Hepatocyte (in vitro differentiated cells): ENCODE measurements around the gene SPDYA. TPM values are rescaled to one million over a fixed set of nuclear protein-coding genes. Genes with fewer than 3 reads are reported as not detected.

Source experiments
- DNase-seq: peaks from one replicate; pipeline ENCODE4 v3.0.0-alpha.2; 2016; ENCODE audit warnings: low spot score
- H2AFZ ChIP-seq: fragments of 200-600 bp; sonication (generic); 2 replicates; pipeline ENCODE4 v1.6.0; 2016; ENCODE audit warnings: antibody characterized with exemption, mild to moderate bottlenecking
- H3K27ac ChIP-seq: fragments of 200-600 bp; sonication (generic); 2 replicates; pipeline ENCODE4 v1.5.1; 2016; ENCODE audit warnings: mild to moderate bottlenecking
- H3K27me3 ChIP-seq: fragments of 200-600 bp; sonication (generic); 2 replicates; pipeline ENCODE4 v1.6.1; 2016
- H3K36me3 ChIP-seq: fragments of 200-600 bp; sonication (generic); replicated peaks from 2 replicates; pipeline ENCODE4 v1.5.1; 2016; ENCODE audit warnings: low read depth; ENCODE audit not compliant: insufficient read depth
- H3K4me1 ChIP-seq: fragments of 200-600 bp; sonication (generic); 2 replicates; pipeline ENCODE4 v1.5.1; 2016; ENCODE audit warnings: mild to moderate bottlenecking, moderate library complexity; ENCODE audit not compliant: insufficient read depth
- H3K4me2 ChIP-seq: fragments of 200-600 bp; sonication (generic); 2 replicates; pipeline ENCODE4 v1.6.0; 2016
- H3K4me3 ChIP-seq: fragments of 200-600 bp; sonication (generic); 2 replicates; pipeline ENCODE4 v1.5.1; 2016; ENCODE audit warnings: mild to moderate bottlenecking
- H3K79me2 ChIP-seq: fragments of 200-600 bp; sonication (generic); 2 replicates; pipeline ENCODE4 v1.6.0; 2017; ENCODE audit warnings: mild to moderate bottlenecking
- H3K9me2 ChIP-seq: fragments of 200-600 bp; sonication (generic); replicated peaks from 2 replicates; pipeline ENCODE4 v1.6.0; 2017; ENCODE audit warnings: mild to moderate bottlenecking; ENCODE audit not compliant: insufficient read depth
- H3K9me3 ChIP-seq: fragments of 200-600 bp; sonication (generic); 2 replicates; pipeline ENCODE4 v1.5.1; 2016; ENCODE audit warnings: low read depth, mild to moderate bottlenecking
- H4K20me1 ChIP-seq: fragments of 200-600 bp; sonication (generic); 2 replicates; pipeline ENCODE4 v1.6.0; 2016; ENCODE audit warnings: mild to moderate bottlenecking; ENCODE audit not compliant: insufficient read depth, poor library complexity, severe bottlenecking
- CTCF ChIP-seq: fragments of 200-600 bp; sonication (generic); IDR thresholded peaks from 2 replicates; pipeline ENCODE4 v1.5.1; 2016; ENCODE audit warnings: antibody characterized with exemption, mild to moderate bottlenecking; ENCODE audit not compliant: poor library complexity
- EZH2 ChIP-seq: fragments of 200-600 bp; sonication (generic); IDR thresholded peaks from 2 replicates; pipeline ENCODE4 v1.6.1; 2016; ENCODE audit warnings: antibody characterized with exemption, mild to moderate bottlenecking, borderline replicate concordance
- EZH2phosphoT487 ChIP-seq: fragments of 200-600 bp; sonication (generic); IDR thresholded peaks from one replicate; pipeline ENCODE4 v1.6.1; 2018; ENCODE audit warnings: antibody characterized with exemption, mild to moderate bottlenecking, low read depth, moderate library complexity; ENCODE audit not compliant: unreplicated experiment, severe bottlenecking
- WGBS: methylation state at CpG from one replicate; pipeline ENCODE4 v1.1.6; 2016; ENCODE audit warnings: low lambda C conversion rate; ENCODE audit errors: missing lambda C conversion rate; 5-methylcytosine and 5-hydroxymethylcytosine counted together
- polyA plus RNA-seq: library from polyadenylated mRNA; unstranded; fragments of >200 nt; fragmentation: Nextera tagmentation; extraction: Ambion mirVana; gene quantifications from 2 replicates; pipeline ENCODE4 v1.2.1, GENCODE V29; 2016
- total RNA-seq: library from RNA; depleted of rRNA; stranded (reverse); fragments of >200 nt; gene quantifications from 2 replicates; pipeline ENCODE4 v1.2.3, GENCODE V29; 2014

SPDYA gene
- total and polyA plus RNA-seq, 2 experiments from 2014 or later, result 1.3 to 1.7 TPM

DNA sequence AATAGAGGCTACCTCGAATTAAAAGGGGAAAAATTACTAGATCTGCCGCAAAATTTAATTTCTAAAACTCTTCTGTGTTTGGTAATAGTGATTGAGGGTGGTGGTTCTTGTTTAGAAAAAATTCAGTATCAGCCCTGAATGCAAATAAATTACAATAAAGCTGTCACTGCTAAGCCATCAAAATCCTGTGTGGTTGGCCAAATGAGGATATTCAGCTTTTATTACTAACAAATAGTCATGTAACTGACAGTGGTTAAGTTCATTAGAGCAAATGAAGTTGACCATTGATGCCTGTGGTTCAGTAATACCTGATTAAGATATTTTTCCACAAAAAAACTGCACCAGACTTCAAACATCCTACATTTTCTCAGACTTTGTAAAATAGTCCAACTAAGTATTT, 44.6 kb upstream of the SPDYA start:
- peaks cover 6% of the 10 kb centered on the region for H3K4me1 ChIP-seq
- no peak for DNase-seq
- WGBS, result 95% methylated on average over 2 of the region's 2 CpGs
- peaks cover 98% of the 10 kb centered on the region for H4K20me1 ChIP-seq
- no peak overlapping the region for H3K4me3 ChIP-seq
- no peaks in the 10 kb centered on the region for H3K36me3 ChIP-seq
- no peak overlapping the region for H2AFZ ChIP-seq
- peaks cover 4% of the 10 kb centered on the region for H3K9me3 ChIP-seq
- peaks cover 99% of the 10 kb centered on the region for H3K79me2 ChIP-seq
- no peak overlapping the region for H3K27ac ChIP-seq
- H3K4me2 ChIP-seq, result no peak overlapping the region
- no peaks in the 10 kb centered on the region for H3K9me2 ChIP-seq
- TF ChIP-seq EZH2phosphoT487, result no peak
- TF ChIP-seq CTCF, result no peak
- TF ChIP-seq EZH2, result no peak
- no peaks in the 10 kb centered on the region for H3K27me3 ChIP-seq

GRCh38 chr2:28767337-28767736, 43.3 kb upstream of the SPDYA start:
- no peak for DNase-seq
- Histone ChIP-seq H2AFZ (no peak overlapping the region), H3K4me1 (peaks cover 6% of the 10 kb centered on the region), H3K4me3 (no peak overlapping the region), H3K36me3 (no peaks in the 10 kb centered on the region), H3K79me2 (peaks cover 99% of the 10 kb centered on the region), H3K9me3 (peaks cover 4% of the 10 kb centered on the region), H3K27me3 (no peaks in the 10 kb centered on the region), H4K20me1 (peaks cover 98% of the 10 kb centered on the region), H3K9me2 (no peaks in the 10 kb centered on the region), H3K27ac (no peak overlapping the region), H3K4me2 (no peak overlapping the region)
- 89% methylated on average over 3 of the region's 3 CpGs for WGBS
- TF ChIP-seq EZH2phosphoT487, result no peak
- TF ChIP-seq CTCF, result no peak
- no peak for TF ChIP-seq EZH2

DNA sequence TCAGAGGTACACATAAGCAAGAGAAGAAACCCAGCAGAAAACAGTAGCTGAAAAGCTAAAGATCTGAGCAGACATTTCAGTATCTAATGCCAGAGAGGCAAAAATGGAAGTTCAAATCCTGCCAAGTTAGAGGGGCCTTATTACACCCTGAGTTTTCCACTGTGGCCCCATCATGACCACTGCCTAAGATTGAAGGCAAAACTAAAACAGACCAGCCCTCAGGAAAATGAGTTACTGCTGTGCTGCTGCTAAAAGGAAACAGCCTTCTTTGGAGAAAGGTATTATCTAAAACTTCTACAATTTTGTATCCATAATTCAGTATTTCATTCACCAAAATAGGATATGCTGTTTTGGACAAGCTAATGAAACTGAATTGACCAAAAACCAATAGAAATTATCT, 42.2 kb upstream of the SPDYA start:
- Histone ChIP-seq H3K4me1 (peaks cover 6% of the 10 kb centered on the region), H3K4me3 (no peak overlapping the region), H3K4me2 (no peak overlapping the region), H2AFZ (no peak overlapping the region), H3K27me3 (no peaks in the 10 kb centered on the region), H3K27ac (no peak overlapping the region), H3K9me2 (no peaks in the 10 kb centered on the region), H4K20me1 (peaks cover 98% of the 10 kb centered on the region), H3K36me3 (no peaks in the 10 kb centered on the region), H3K9me3 (peaks cover 4% of the 10 kb centered on the region), H3K79me2 (peaks cover 99% of the 10 kb centered on the region)
- no peak for DNase-seq
- TF ChIP-seq EZH2phosphoT487 (no peak), CTCF (no peak), EZH2 (no peak)

DNA sequence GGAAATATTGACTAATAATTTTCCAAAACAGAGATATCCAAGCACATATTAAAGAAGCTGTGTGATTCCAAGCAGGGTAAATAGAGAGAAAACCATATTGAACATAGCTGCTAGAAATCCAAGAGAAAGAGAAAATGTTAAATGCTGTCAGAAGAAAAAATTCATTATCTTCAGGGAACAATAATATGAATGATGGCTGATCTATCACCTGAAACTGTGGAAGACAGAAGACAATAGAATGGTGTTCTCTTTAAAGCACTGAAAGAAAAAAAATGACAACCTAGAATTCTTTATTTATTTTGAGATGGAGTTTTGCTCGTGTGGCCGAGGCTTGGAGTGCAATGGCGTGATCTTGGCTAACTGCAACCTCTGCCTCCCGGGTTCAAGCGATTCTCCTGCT, 41.7 kb upstream of the SPDYA start:
- WGBS, result 100% methylated on average over 5 of the region's 5 CpGs
- Histone ChIP-seq H3K36me3 (no peaks in the 10 kb centered on the region), H3K4me2 (no peak overlapping the region), H3K4me3 (no peak overlapping the region), H3K4me1 (peaks cover 6% of the 10 kb centered on the region), H3K79me2 (peaks cover 99% of the 10 kb centered on the region), H4K20me1 (peaks cover 98% of the 10 kb centered on the region), H3K9me2 (no peaks in the 10 kb centered on the region), H3K9me3 (peaks cover 4% of the 10 kb centered on the region), H3K27me3 (no peaks in the 10 kb centered on the region), H3K27ac (no peak overlapping the region), H2AFZ (no peak overlapping the region)
- TF ChIP-seq CTCF (no peak), EZH2phosphoT487 (no peak), EZH2 (no peak)
- no peak for DNase-seq
